Right lobe of liver (tissue), 6 donors: ENCODE data around the gene BEX2. TPM values are rescaled to one million over a fixed set of nuclear protein-coding genes. Genes with fewer than 3 reads are reported as not detected.
A peak's percentile ranks its signal among the peaks of the same experiment; 100 is the strongest.
"Not testable (repeated sequence)": the region's sequence is repeated elsewhere in the genome, so short reads cannot be mapped to it uniquely, and the experiment has no call there.

Experiments
- ATAC-seq, 4 donors: fragments of 200-7000 bp; cut with Tn5 transposase; one replicate each; pipeline ENCODE4 v1.9.1; 2020; ENCODE audit warnings: mild to moderate bottlenecking in 4 of 4, moderate library complexity in 4 of 4
- DNase-seq, 3 donors: peaks; one replicate each; pipeline ENCODE4 v3.0.0-alpha.2; 2020
- H3K27ac ChIP-seq, 3 donors: fragments of 200-600 bp; one replicate each; pipeline ENCODE4 v1.8.0; 2022
- H3K27me3 ChIP-seq, 2 donors: fragments of 200-600 bp; one replicate each; pipeline ENCODE4 v1.8.0; 2022
- H3K36me3 ChIP-seq, 4 donors: fragments of 200-600 bp; sonication (generic) in 1 of 4; one replicate each; pipeline versions ENCODE4 v1.5.1 to v1.8.0; 2017 to 2022; ENCODE audit warnings: control low read depth in 1 of 4
- H3K4me1 ChIP-seq, 4 donors: fragments of 200-600 bp; sonication (generic) in 1 of 4; one replicate each; pipeline versions ENCODE4 v1.5.1 to v1.8.0; 2017 to 2022; ENCODE audit warnings: control low read depth in 1 of 4
- H3K4me3 ChIP-seq, 3 donors: fragments of 200-600 bp; one replicate each; pipeline ENCODE4 v1.8.0; 2022
- H3K9me3 ChIP-seq, 4 donors: fragments of 200-600 bp; sonication (generic) in 1 of 4; one replicate each; pipeline versions ENCODE4 v1.5.1 to v1.8.0; 2017 to 2022; ENCODE audit warnings: control low read depth in 1 of 4
- POLR2A ChIP-seq: fragments of 450-650 bp; IDR thresholded peaks from one replicate; pipeline ENCODE4 v1.6.1; 2017; ENCODE audit warnings: antibody characterized with exemption, mild to moderate bottlenecking
- WGBS: methylation state at CpG from one replicate; pipeline ENCODE4 v1.1.6; 2018; ENCODE audit warnings: low coverage, low lambda C conversion rate; ENCODE audit not compliant: insufficient coverage; ENCODE audit errors: missing lambda C conversion rate; 5-methylcytosine and 5-hydroxymethylcytosine counted together
- intact Hi-C, 2 donors: fragments of 100-400 bp; cut with DNase I; formaldehyde crosslinking; loops; one replicate each; pipeline versions ENCODE4 v1.11.2 to v1.14.1; 2022
- total RNA-seq, 6 experiments: library from RNA; depleted of rRNA in 2 of 6; stranded (reverse); fragments of >200 nt in 2 of 6; fragmentation: NEBNext Ultra II Directional in 3 of 6; extraction: Animal tissue kit (Norgen Biotek cat#: 25700) in 3 of 6; gene quantifications; one replicate each; pipeline versions ENCODE4 v1.1.0 to v1.2.4, GENCODE V29; 2016 to 2023
- TF ChIP-seq, protein P1 (sequence below), 4 donors: fragments of 200-600 bp in 3 of 4; fragments of 450-650 bp in 1 of 4; IDR thresholded peaks; one replicate each; pipeline versions ENCODE4 v1.5.1 to v1.8.0; 2016 to 2022; ENCODE audit warnings: antibody characterized with exemption in 4 of 4, mild to moderate bottlenecking in 2 of 4
- donor health status: DM: no; HTN: yes; CAD: no.
- donor health status: DM: no; HTN: no; CAD: no.
- donor health status: DM: no; HTN: no; CAD: no.
- donor health status: DM: no; HTN: yes; CAD: no.
- donor health status: DM: no; HTN: yes; CAD: no.

BEX2 gene
- total RNA-seq, 6 experiments from 2014 or later: 1.9 to 2.1 (median 2.1) TPM; not detected in 3

DNA sequence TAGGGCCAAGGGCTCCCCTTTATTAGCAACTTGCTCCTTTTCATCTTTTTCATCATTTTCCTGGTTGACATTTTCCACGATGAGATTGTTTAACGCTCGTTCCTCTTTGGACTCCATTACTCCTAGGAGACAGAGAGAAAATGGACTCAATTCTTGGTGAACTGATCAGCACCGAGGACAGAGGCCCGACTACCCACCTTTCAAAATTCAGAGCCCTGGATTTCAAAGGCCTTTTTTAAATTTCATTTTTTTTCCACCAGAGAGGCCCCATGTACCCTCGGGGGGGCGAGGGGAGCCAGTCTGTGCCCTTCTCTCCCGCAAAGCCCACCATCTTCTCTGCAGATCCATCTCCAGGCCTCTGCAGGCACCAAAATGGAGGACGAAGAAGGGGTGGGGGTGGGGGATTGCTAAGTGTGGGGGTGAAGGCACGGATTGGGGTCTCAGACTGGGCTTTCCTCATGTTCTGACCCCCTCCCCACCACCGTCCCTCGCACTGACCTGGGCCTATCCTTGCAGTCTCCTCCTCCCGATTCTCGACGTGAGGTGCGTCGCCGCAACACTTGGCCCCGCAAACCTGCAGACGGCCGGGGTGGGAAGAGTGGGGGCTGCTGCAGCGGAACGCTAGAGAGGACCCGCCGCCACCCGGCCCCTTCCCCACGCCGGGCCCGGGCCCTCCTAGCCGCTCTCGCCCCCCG, 783 bp downstream of the BEX2 start:
- no peaks in the 10 kb centered on the region for H3K4me1 ChIP-seq
- H3K9me3 ChIP-seq: no peaks in the 10 kb centered on the region
- DNase-seq: no peak
- H3K4me3 ChIP-seq: peak overlapping the region; percentile 22 to 48 (median 25)
- H3K27ac ChIP-seq: no peak overlapping the region
- TF ChIP-seq, protein P1, sequence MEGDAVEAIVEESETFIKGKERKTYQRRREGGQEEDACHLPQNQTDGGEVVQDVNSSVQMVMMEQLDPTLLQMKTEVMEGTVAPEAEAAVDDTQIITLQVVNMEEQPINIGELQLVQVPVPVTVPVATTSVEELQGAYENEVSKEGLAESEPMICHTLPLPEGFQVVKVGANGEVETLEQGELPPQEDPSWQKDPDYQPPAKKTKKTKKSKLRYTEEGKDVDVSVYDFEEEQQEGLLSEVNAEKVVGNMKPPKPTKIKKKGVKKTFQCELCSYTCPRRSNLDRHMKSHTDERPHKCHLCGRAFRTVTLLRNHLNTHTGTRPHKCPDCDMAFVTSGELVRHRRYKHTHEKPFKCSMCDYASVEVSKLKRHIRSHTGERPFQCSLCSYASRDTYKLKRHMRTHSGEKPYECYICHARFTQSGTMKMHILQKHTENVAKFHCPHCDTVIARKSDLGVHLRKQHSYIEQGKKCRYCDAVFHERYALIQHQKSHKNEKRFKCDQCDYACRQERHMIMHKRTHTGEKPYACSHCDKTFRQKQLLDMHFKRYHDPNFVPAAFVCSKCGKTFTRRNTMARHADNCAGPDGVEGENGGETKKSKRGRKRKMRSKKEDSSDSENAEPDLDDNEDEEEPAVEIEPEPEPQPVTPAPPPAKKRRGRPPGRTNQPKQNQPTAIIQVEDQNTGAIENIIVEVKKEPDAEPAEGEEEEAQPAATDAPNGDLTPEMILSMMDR (IDR thresholded peaks at IDR 0.05): no peak
- no peak for TF ChIP-seq POLR2A
- intact Hi-C loops: no loop called here
- ATAC-seq: peak in 1 of 4 donors; percentile 11
- 44% methylated on average over 28 of the region's 32 CpGs for WGBS
- no peaks in the 10 kb centered on the region for H3K36me3 ChIP-seq
- peaks cover 0 to 3% of the 10 kb centered on the region in 2 donors for H3K27me3 ChIP-seq

DNA sequence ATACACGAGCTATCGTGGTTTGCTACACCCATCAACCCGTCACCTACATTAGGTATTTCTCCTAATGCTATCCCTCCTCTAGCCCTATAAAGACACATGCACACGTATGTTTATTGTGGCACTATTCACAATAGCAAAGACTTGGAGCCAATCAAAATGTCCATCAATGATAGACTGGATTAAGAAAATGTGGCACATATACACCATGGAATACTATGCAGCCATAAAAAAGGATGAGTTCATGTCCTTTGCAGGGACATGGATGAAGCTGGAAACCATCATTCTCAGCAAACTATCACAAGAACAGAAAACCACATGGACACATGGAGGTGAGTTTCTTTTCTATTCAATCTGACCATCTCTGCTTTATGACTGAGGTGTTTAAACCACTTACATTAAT, 5.1 kb downstream of the BEX2 start:
- H3K27me3 ChIP-seq, H3K27ac ChIP-seq, H3K9me3 ChIP-seq, H3K36me3 ChIP-seq, H3K4me3 ChIP-seq, H3K4me1 ChIP-seq, ATAC-seq, DNase-seq, intact Hi-C loops: not testable (repeated sequence)
- WGBS: 49% methylated on average over 4 of the region's 4 CpGs

DNA sequence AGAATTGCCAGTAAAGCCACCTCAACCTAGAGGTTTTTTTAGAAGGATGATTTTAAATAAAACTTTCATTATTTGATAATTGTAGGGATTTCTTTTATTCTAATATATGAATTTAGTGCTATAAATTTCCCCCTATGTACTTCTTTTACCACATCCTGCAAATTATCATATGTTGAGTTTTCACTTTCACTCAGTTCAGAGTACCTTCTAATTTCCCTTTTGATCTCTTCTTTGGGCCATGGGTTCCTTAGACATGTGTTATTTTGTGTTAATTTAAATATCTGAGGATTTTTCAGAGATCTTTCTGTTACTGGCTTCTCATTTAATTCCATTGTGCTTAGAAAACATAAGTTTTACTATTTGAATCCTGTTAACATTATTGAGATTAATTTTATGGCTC, 6.1 kb downstream of the BEX2 start:
- TF ChIP-seq POLR2A: no peak
- TF ChIP-seq, protein P1 (IDR thresholded peaks at IDR 0.05): no peak
- H3K9me3 ChIP-seq: no peaks in the 10 kb centered on the region
- H3K4me1 ChIP-seq: no peaks in the 10 kb centered on the region
- H3K36me3 ChIP-seq: no peaks in the 10 kb centered on the region
- no peak for ATAC-seq
- no peak overlapping the region for H3K27ac ChIP-seq
- no peaks in the 10 kb centered on the region for H3K27me3 ChIP-seq
- intact Hi-C loops: no loop called here
- H3K4me3 ChIP-seq: no peak overlapping the region
- no peak for DNase-seq

DNA sequence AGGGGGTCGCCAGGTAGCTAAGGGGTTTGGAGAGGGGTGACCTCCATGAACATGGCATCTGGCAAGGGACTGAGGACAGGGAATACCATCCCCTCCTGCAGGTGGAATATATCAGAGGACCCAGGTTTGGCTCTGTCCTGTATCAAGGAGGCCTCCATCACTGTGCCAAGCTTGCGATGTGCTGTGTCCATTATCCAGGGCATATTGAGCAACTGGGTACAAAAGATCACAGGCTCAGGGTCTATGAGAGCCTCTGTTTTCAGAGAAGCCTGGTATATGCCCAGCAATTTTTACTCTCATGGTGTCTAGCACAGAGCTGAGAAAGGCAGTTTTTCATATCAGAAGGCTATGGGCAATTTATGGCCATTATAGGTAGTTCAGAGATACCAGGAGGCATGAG, 17.7 kb downstream of the BEX2 start:
- H3K27me3 ChIP-seq: no peaks in the 10 kb centered on the region
- peak in 1 of 4 donors; percentile 74 for ATAC-seq
- no peak for TF ChIP-seq POLR2A
- TF ChIP-seq, protein P1 (IDR thresholded peaks at IDR 0.05): no peak
- H3K36me3 ChIP-seq: no peaks in the 10 kb centered on the region
- no peak overlapping the region for H3K27ac ChIP-seq
- DNase-seq: no peak
- H3K9me3 ChIP-seq: no peaks in the 10 kb centered on the region
- H3K4me3 ChIP-seq: no peak overlapping the region
- intact Hi-C loops: no loop called here
- WGBS: 60% methylated on average over 1 of the region's 2 CpGs
- no peaks in the 10 kb centered on the region for H3K4me1 ChIP-seq

DNA sequence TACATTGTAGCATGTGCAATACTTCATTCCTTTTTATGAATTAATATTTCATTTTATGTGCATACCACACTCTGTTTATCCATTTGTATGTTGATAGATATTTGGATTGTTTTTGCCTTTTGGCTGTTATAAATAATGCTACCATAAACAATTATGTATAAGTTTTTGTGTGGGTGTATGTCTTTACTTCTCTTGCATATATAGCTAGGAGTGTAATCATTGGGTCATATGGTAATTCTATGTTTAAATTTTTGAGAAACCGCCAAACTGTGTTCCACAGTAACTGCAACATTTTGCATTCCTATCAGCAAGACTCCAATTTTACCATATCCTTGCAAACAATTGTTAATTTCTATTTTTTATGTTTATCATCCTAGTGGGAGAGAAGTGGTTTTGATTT, 31.2 kb downstream of the BEX2 start:
- H3K36me3 ChIP-seq: no peaks in the 10 kb centered on the region
- H3K27me3 ChIP-seq: peaks cover 0 to 6% of the 10 kb centered on the region in 2 donors
- intact Hi-C loops: no loop called here
- ATAC-seq (no peak), DNase-seq (no peak)
- no peaks in the 10 kb centered on the region for H3K4me1 ChIP-seq
- no peak overlapping the region for H3K27ac ChIP-seq
- H3K9me3 ChIP-seq: no peaks in the 10 kb centered on the region
- WGBS: 29% methylated on average over 1 of the region's 1 CpG
- no peak overlapping the region for H3K4me3 ChIP-seq
- TF ChIP-seq, protein P1 (IDR thresholded peaks at IDR 0.05): no peak
- no peak for TF ChIP-seq POLR2A
